BLaER1 treated with 17β-estradiol and CSF1 and Interleukin-3, amounts not matched to agents 10 nM and 100 nM (cell line): Measurements from ENCODE around the gene TUT4.

Experiments
- H3K27ac ChIP-seq, 11 experiments: shearing (Covaris generic); formaldehyde crosslinking; 2 replicates each; pipeline ENCODE4 v1.8.1; 2022
- H3K27me3 ChIP-seq, 11 experiments: shearing (Covaris generic); formaldehyde crosslinking; 2 replicates each; pipeline ENCODE4 v1.8.1; 2022
- H3K36me3 ChIP-seq, 11 experiments: shearing (Covaris generic); formaldehyde crosslinking; 2 replicates each; pipeline ENCODE4 v1.8.1; 2022
- H3K4me1 ChIP-seq, 10 experiments: shearing (Covaris generic); formaldehyde crosslinking; 2 replicates each; pipeline ENCODE4 v1.8.1; 2022
- H3K4me2 ChIP-seq, 11 experiments: shearing (Covaris generic); formaldehyde crosslinking; 2 replicates each; pipeline ENCODE4 v1.8.1; 2022
- H3K4me3 ChIP-seq, 10 experiments: shearing (Covaris generic); formaldehyde crosslinking; 2 replicates each; pipeline ENCODE4 v1.8.1; 2022
- H3K9ac ChIP-seq, 11 experiments: shearing (Covaris generic); formaldehyde crosslinking; 2 replicates each; pipeline ENCODE4 v1.8.1; 2022
- H3K9me3 ChIP-seq, 11 experiments: shearing (Covaris generic); formaldehyde crosslinking; replicated peaks in 1 of 11; 2 replicates each; pipeline ENCODE4 v1.8.1; 2022
- H4K20me1 ChIP-seq, 11 experiments: shearing (Covaris generic); formaldehyde crosslinking; 2 replicates each; pipeline ENCODE4 v1.8.1; 2022
- Cebpa-rat ChIP-seq, 11 experiments: shearing (Covaris generic); IDR thresholded peaks; 2 replicates each; pipeline ENCODE4 v1.8.1; 2022

TUT4 gene

GRCh38 chr1:52511851-52512615 lies 40.9 kb downstream of the TUT4 start:
- Histone ChIP-seq H3K4me1 (no peaks in the 10 kb centered on the region), H3K36me3 (peaks cover 53 to 100% (median 97%) of the 10 kb centered on the region in 11 experiments), H3K27me3 (no peaks in the 10 kb centered on the region)

GRCh38 chr1:52511439-52511838 lies 41.5 kb downstream of the TUT4 start:
- Histone ChIP-seq H3K4me3 (no peak overlapping the region), H4K20me1 (peaks cover 0 to 12% (median 2%) of the 10 kb centered on the region in 11 experiments; a peak in 7 of 22 replicates), H3K27me3 (no peaks in the 10 kb centered on the region), H3K9ac (no peak overlapping the region), H3K4me2 (no peak overlapping the region), H3K27ac (no peak overlapping the region), H3K36me3 (peaks cover 59 to 100% (median 97%) of the 10 kb centered on the region in 11 experiments), H3K9me3 (no peaks in the 10 kb centered on the region), H3K4me1 (no peaks in the 10 kb centered on the region)
- TF ChIP-seq Cebpa-rat (IDR thresholded peaks at IDR 0.05): no peak

More at GRCh38 chr1:52511851-52512615, 40.9 kb downstream of the TUT4 start:
- Histone ChIP-seq H4K20me1 (peaks cover 0 to 17% (median 8%) of the 10 kb centered on the region in 11 experiments; a peak in 8 of 22 replicates), H3K4me2 (no peak overlapping the region), H3K9me3 (no peaks in the 10 kb centered on the region), H3K4me3 (no peak overlapping the region), H3K27ac (no peak overlapping the region), H3K9ac (no peak overlapping the region)
- TF ChIP-seq Cebpa-rat (IDR thresholded peaks at IDR 0.05): no peak

- no peaks in the 10 kb centered on the region for H3K4me1 ChIP-seq
- no peak overlapping the region for H3K9ac ChIP-seq
- no peaks in the 10 kb centered on the region for H3K27me3 ChIP-seq
- no peak overlapping the region for H3K4me3 ChIP-seq
- no peak overlapping the region for H3K4me2 ChIP-seq
- H3K9me3 ChIP-seq: no peaks in the 10 kb centered on the region
- H3K27ac ChIP-seq: no peak overlapping the region
- H4K20me1 ChIP-seq: peaks cover 0 to 14% (median 0%) of the 10 kb centered on the region in 11 experiments; a peak in 5 of 22 replicates
- no peak for TF ChIP-seq Cebpa-rat (IDR thresholded peaks at IDR 0.05)
- H3K36me3 ChIP-seq: peaks cover 69 to 100% (median 95%) of the 10 kb centered on the region in 11 experiments
Observed at GRCh38 chr1:52506920-52507546, 45.9 kb downstream of the TUT4 start.

- Histone ChIP-seq H3K9me3 (no peaks in the 10 kb centered on the region), H3K4me2 (no peak overlapping the region), H3K9ac (no peak overlapping the region), H3K4me1 (no peaks in the 10 kb centered on the region), H3K27ac (no peak overlapping the region), H3K36me3 (peaks cover 63 to 100% (median 93%) of the 10 kb centered on the region in 11 experiments), H3K27me3 (no peaks in the 10 kb centered on the region), H3K4me3 (no peak overlapping the region), H4K20me1 (peaks cover 0 to 19% (median 0%) of the 10 kb centered on the region in 11 experiments; a peak in 5 of 22 replicates)
- TF ChIP-seq Cebpa-rat (IDR thresholded peaks at IDR 0.05): no peak
Observed at GRCh38 chr1:52506349-52506748, 46.5 kb downstream of the TUT4 start.

- Histone ChIP-seq H3K36me3 (peaks cover 56 to 98% (median 92%) of the 10 kb centered on the region in 11 experiments), H3K9ac (no peak overlapping the region), H3K9me3 (no peaks in the 10 kb centered on the region), H3K27ac (no peak overlapping the region), H3K4me1 (no peaks in the 10 kb centered on the region), H4K20me1 (peaks cover 0 to 18% (median 0%) of the 10 kb centered on the region in 11 experiments; a peak in 5 of 22 replicates), H3K4me2 (no peak overlapping the region), H3K27me3 (no peaks in the 10 kb centered on the region), H3K4me3 (no peak overlapping the region)
- TF ChIP-seq Cebpa-rat (IDR thresholded peaks at IDR 0.05): no peak
Observed at GRCh38 chr1:52504720-52505119, 48.2 kb downstream of the TUT4 start.

- no peaks in the 10 kb centered on the region for H3K27me3 ChIP-seq
- no peak overlapping the region for H3K4me2 ChIP-seq
- no peaks in the 10 kb centered on the region for H3K4me1 ChIP-seq
- peaks cover 55 to 97% (median 89%) of the 10 kb centered on the region in 11 experiments for H3K36me3 ChIP-seq
- H3K9me3 ChIP-seq: no peaks in the 10 kb centered on the region
- no peak for TF ChIP-seq Cebpa-rat (IDR thresholded peaks at IDR 0.05)
- no peak overlapping the region for H3K4me3 ChIP-seq
- H3K9ac ChIP-seq: no peak overlapping the region
- H3K27ac ChIP-seq: no peak overlapping the region
- peaks cover 0 to 25% (median 0%) of the 10 kb centered on the region in 11 experiments; a peak in 6 of 22 replicates for H4K20me1 ChIP-seq
Observed at GRCh38 chr1:52503706-52504105, 49.2 kb downstream of the TUT4 start.

GRCh38 chr1:52502789-52503188 lies 50.1 kb downstream of the TUT4 start:
- Histone ChIP-seq H3K36me3 (peaks cover 50 to 96% (median 84%) of the 10 kb centered on the region in 11 experiments), H3K4me2 (no peak overlapping the region), H3K9ac (no peak overlapping the region), H3K9me3 (no peaks in the 10 kb centered on the region), H4K20me1 (peaks cover 0 to 32% (median 1%) of the 10 kb centered on the region in 11 experiments; a peak in 8 of 22 replicates), H3K27me3 (no peaks in the 10 kb centered on the region), H3K4me1 (no peaks in the 10 kb centered on the region), H3K4me3 (no peak overlapping the region), H3K27ac (no peak overlapping the region)
- TF ChIP-seq Cebpa-rat (IDR thresholded peaks at IDR 0.05): no peak

GRCh38 chr1:52487632-52488031 lies 65.3 kb downstream of the TUT4 start:
- Histone ChIP-seq H3K4me3 (no peak overlapping the region), H3K4me1 (peaks cover 0 to 10% (median 0%) of the 10 kb centered on the region in 10 experiments; a peak in 2 of 20 replicates), H3K9me3 (no peaks in the 10 kb centered on the region), H3K9ac (no peak overlapping the region), H4K20me1 (no peaks in the 10 kb centered on the region; a peak in 1 of 22 replicates), H3K27me3 (no peaks in the 10 kb centered on the region), H3K4me2 (no peak overlapping the region), H3K36me3 (peaks cover 52 to 99% (median 82%) of the 10 kb centered on the region in 11 experiments), H3K27ac (no peak overlapping the region)
- no peak for TF ChIP-seq Cebpa-rat (IDR thresholded peaks at IDR 0.05)

- H3K4me3 ChIP-seq: no peak overlapping the region
- no peak overlapping the region for H3K27ac ChIP-seq
- no peaks in the 10 kb centered on the region for H3K9me3 ChIP-seq
- no peaks in the 10 kb centered on the region for H3K27me3 ChIP-seq
- H3K4me1 ChIP-seq: peaks cover 11 to 26% (median 21%) of the 10 kb centered on the region in 10 experiments
- no peak overlapping the region for H3K4me2 ChIP-seq
- TF ChIP-seq Cebpa-rat (IDR thresholded peaks at IDR 0.05): 0 out of 22 replicates have a peak, but pooled peaks of 2 of the 11 experiments have one; percentile 5 to 32
- H4K20me1 ChIP-seq: no peaks in the 10 kb centered on the region; a peak in 1 of 22 replicates
- H3K36me3 ChIP-seq: peaks cover 44 to 98% (median 76%) of the 10 kb centered on the region in 11 experiments
- no peak overlapping the region for H3K9ac ChIP-seq
Observed at GRCh38 chr1:52482326-52483004, 70.4 kb downstream of the TUT4 start.
